ENCODE results near the gene SEMA5A.

The SEMA5A gene

DNA sequence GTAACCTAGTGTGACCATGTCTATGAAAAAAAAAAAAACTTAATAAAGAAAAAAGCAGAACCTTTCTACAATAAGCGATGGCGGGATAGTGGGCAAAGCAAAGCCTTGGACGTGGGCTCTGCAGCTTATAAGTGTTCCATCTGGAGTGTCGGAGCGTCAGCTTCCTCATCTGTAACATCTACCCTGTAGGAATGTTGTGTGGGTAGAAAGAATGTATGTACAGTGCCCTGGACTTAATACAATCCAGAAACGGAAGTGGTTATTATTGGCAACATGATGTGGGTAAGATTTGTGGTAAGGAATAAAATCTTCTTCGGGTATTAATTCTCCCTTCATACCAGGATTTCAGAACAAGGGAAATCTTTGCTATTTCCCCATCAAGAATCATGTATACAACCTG lies 66.5 kb downstream of the SEMA5A start:
- DNase-seq (ENCODE audit: low read depth, low spot score) = no peak

DNA sequence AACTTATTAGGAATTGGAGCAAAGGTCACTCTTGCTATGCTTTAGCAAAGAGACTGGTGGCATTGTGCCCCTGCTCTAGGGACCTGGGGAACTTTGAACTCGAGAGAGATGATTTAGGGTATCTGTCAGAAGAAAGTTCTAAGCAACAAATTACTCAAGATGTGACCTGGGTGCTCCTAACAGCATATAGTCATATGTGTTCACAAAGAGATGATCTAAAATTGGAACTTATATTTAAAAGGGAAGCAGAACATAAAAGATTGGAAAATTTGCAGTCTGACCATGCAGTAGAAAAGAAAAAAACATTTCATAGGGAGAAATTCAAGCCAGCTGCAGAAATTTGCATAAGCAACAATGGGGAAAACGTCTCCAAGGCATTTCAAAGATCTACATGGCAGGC lies 68.3 kb downstream of the SEMA5A start:
- DNase-seq (ENCODE audit: low read depth, low spot score) = no peak

DNA sequence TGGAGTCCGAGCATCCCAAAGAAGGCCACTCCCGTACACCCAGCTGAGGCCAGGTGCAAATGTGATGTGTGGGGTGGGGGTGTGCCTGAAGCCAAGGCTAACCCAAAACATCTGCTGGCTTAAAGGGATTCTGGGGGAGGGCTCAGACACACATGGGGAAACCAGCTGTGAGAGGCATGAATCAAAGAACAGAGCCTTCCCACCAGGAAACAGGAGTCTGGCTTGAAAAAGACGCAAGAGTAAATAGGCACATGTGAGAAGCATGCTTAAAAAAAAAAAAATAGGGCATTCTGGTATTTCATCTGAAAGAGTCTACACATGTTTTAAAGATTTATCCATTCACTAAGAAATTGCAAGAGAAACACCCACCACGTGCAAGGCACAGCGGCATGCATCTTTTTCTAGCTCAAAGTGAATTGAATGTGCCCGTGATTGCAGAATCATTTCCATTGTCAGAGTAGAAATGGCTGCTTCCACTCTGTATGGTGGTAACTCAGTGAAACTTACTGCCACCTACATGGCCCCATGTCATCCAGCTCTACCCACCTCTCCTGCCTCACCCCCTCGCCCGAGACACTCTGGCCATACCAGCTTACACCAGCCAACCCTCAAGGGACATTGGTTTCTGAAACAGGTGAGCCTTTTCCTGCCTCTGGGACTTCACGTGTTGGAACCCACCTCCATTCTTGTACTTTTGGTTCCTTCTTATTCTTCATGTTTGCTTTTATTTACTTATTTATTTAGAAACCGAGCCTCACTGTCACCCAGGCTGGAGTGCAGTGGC lies 71.5 kb downstream of the SEMA5A start:
- DNase-seq (ENCODE audit: low read depth, low spot score) = no peak

- no peak for DNase-seq (ENCODE audit: low read depth, low spot score)
These were observed 72.3 kb downstream of the SEMA5A start for GRCh38 chr5:9473624-9474023.

DNA sequence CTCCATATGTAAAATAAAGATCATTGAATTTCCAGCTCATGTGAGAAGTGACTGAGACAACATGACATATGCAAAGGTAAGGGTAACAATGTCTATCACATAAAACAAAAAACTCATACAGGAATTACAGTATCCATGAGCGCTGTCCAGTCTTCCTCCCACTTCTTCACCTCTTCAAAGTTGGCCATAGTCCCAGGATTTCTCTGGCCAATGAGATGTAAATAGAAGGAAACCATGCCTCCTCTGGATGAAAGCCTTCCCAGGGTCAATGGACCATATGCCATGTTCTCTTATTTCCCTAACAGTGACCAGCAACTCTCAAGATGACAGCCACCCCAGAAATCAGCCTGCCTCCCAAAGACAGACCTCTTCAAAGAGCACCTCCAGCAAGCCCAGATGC lies 75.5 kb downstream of the SEMA5A start:
- DNase-seq (ENCODE audit: low read depth, low spot score) = no peak

DNA sequence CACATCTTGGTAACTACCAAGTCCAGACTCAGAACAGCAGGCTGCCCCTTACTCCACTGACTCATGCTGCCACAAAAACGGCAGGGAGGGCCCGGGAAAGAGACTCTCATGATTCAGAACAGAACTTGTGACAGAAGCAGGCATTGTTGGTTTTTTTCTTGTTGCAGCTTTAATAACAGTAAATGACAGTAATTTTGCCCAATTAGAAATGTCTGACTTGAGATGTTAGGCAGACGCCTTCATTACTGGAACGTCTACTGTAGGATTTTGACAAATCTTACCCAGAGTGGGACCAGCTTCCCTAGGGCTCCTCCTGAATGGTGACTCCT lies 77.9 kb downstream of the SEMA5A start:
- no peak for DNase-seq (ENCODE audit: low read depth, low spot score)

DNA sequence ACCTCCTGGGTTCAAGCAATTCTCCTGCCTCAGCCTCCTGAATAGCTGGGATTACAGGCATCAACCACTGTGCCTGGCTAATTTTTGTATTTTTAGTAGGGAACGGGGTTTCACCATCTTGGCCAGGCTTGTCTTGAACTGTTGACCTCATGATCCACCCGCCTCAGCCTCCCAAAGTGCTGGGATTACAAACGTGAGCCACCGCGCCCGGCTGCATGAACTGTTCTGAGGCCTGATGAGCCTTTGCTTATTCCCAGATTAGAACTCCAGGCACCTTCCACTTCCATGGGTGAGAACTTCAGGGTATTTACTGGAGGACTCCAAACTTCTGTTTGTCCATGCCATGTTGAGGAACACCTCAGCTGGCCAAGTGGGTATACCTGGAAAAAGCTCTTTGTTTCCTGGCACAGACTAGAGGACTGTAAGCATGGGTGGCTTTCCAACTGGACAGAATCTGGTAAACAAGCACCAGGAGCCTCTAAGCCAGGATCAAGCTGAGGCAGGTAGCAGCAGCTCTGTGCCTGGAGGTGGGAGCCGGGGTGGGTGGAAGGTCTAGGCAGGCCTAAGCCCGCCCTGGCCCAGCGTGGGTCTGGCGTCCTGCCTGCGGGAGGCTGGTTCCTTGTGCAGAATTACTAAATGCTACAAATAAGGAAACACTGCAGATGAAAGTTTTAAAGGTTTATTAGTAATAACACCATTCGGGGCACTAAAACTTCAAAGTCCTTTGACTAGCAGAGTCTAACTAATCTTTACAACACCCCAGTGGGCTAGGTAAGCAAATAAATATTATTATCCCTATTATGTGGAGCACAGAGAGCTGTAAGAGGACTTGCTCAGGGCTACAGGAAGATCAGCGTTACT lies 78.4 kb downstream of the SEMA5A start:
- no peak for DNase-seq (ENCODE audit: low read depth, low spot score)

DNA sequence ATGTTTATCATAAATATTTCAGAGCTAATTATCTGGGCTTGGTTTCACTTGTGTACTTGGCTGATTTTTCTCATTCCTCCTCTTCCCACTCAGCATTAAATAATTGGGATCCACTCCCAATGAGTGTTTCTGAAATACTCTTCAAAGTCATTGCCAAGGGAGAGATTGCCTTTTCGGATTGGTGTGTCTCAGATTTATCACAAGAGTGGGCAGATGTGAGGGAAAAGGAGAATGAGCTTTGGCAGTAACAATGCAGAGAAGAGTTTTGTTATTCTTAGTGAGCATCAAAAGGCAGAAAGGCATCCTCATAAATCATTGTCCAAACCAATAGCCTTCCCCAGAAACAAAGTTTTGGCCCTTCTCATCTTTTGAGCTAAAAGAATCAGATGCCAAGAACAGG lies 79.2 kb downstream of the SEMA5A start:
- DNase-seq (ENCODE audit: low read depth, low spot score) = no peak

DNA sequence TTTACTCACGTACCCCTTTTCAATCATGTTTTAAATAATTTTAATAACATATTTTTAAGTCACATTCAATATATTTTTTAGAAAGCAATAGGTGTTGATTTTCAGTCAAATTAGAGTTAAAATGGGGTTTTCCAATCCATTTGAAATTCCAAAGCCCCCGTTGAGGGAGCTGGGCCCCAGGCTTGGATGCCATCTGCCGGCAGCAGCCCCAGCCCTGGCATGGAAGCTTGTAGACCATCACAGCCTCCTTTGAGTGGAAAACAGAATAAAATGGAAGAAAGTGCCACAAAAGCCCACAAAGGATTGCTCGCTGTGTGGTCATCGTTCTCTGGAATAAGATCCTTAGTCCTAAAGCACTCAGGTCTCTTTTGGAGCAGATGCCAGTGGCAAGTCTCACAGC lies 81.4 kb downstream of the SEMA5A start:
- DNase-seq (ENCODE audit: low read depth, low spot score) = no peak

DNA sequence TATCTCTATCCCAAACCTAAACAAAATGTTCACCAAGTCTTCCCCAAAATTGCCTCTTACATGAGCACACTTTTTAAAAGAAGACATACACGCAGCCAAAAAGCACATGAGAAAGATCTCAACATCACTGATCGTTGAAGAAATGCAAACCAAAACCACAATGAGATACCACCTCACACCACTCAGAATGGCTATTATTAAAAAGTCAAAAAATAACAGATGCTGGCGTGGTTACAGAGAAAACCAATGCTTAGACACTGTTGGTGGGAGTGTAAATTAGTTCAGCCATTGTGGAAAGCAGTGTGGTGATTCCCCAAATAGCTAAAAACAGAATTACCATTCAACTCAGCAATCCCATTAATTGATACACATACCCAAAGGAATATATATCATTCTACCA lies 83.8 kb downstream of the SEMA5A start:
- no peak for DNase-seq (ENCODE audit: low read depth, low spot score)

DNA sequence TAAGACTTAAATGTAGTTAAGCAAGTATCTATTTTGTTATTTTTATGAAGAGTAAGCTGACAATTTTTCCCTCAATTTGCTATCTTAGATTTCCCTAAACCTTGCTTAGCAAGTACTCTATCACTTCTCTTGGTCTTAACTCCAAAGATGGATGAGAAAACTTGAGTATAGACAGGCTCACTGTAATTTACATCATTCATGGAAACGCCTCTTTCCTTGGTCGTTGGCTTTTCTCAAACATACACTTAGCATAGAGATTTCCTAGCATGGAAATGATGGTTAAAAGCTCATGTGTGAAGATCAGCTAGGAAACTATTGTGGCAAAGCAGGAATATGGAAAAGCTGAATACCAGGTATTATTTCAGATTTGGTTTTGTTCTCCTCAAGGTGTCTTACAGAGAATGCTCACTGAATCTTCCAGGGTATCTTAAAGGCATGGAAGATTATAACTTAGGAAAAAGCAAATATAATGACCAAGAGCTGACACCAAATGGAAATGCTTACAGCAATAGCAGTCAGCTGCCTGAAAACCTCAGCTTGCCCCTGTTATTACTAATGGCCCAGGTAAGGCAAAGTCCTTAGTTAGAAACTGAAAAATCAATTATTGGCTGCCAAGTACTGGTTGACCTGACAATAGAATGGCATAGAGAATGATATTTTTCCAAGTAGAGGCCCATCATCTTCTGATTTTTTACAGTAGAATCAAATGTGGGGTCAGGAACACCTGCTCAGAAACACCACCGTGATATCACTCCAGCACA lies 84.8 kb downstream of the SEMA5A start:
- DNase-seq (ENCODE audit: low read depth, low spot score) = no peak

DNA sequence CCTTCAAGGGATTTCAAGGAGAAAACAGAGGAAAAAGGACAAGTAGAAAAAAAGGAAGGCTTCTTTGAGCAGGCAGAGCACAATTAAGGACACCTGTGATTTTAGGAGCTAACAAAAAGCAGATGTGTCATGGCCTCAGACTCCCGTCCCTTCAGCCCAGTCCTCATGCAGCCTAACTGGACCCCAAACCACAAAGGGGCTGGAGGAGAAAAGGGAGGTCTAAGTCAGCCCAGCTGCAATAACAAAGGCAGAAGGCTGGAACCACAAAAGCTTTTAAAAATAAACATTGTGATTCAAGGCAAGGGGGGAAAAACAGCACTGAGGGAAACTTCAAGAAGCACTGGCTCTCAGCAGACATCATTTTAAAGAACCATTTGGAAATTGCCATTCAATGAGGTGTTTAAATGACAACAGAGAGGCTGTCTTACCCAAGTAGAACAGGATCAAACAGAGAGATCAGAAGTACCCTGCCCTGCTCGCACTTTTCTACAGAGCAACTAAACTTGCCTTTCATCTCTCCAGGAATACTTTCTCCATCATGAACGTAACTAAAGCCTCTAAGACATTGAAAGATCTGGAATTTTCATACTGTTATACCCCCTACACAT lies 89.3 kb downstream of the SEMA5A start:
- DNase-seq (ENCODE audit: low read depth, low spot score) = no peak

- no peak for DNase-seq (ENCODE audit: low read depth, low spot score)
These were observed 89.9 kb downstream of the SEMA5A start for GRCh38 chr5:9455826-9456434.

DNA sequence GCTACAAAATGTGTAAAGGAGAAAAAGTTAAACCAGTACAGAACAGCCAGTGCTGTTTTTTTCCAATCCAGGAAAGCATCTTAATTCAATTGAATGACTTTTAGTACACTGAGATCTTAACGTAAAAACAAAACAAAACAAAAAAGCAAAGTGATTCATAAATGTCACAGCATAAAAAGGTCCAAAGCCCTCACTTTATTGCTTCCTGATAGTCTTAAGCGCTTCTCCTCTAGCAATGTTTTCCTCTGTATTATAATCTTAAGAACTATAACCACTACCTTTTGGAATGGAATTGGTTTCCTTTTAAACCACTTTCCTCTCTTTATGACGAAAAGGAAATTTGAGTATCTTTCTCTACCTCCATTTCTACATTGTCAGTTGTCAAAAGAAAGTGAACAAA lies 91.4 kb downstream of the SEMA5A start:
- DNase-seq (ENCODE audit: low read depth, low spot score) = no peak

- no peak for DNase-seq (ENCODE audit: low read depth, low spot score)
These were observed 91.8 kb downstream of the SEMA5A start for GRCh38 chr5:9454012-9454481.

DNA sequence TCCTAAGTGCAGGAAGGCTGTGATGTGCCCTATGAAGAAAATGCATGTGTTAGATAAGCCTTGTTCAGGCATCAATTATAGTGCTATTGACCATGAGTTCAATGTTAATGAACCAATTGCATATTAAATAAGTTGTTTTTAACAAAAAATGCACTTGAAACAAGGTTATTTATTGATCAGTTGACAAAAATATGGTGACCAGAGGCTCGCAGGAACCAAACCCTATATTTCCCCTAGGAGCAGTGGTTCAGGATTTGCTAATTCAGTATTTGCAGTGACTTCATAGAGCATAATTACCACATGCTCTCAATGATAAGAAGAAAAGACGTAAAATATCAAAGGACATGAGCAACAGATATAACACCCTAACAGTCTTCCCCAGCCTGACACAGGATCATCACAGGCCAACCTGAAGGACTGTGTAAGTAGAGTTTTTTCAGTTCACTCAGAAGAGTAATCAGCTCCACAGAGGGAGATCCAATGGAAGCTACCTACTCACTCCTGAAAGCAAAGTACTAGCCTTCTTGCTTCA lies 92.3 kb downstream of the SEMA5A start:
- no peak for DNase-seq (ENCODE audit: low read depth, low spot score)

DNA sequence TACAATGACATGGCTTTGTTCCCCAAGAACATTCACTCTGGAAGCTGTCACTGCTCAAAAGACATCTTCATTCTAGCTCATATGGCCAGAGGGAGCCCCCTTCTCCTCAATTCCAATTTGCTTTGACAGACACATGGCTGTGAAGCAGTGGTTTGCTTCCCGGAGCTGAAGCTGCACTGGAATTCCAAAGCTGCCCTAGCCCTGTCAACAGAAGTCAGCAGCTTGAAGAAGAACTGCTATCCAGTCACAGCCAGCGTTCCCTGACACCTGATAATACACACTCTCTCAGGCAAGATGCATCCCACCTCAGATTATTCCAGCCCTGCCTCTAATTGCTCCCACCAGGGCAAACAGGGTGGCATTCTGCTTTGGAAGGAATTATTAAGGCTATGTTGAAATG lies 93.7 kb downstream of the SEMA5A start:
- no peak for DNase-seq (ENCODE audit: low read depth, low spot score)

GRCh38 chr5:9451037-9451436 lies 94.8 kb downstream of the SEMA5A start:
- no peak for DNase-seq (ENCODE audit: low read depth, low spot score)

- no peak for DNase-seq (ENCODE audit: low read depth, low spot score)
These were observed 98.2 kb downstream of the SEMA5A start for GRCh38 chr5:9447691-9448090.

DNA sequence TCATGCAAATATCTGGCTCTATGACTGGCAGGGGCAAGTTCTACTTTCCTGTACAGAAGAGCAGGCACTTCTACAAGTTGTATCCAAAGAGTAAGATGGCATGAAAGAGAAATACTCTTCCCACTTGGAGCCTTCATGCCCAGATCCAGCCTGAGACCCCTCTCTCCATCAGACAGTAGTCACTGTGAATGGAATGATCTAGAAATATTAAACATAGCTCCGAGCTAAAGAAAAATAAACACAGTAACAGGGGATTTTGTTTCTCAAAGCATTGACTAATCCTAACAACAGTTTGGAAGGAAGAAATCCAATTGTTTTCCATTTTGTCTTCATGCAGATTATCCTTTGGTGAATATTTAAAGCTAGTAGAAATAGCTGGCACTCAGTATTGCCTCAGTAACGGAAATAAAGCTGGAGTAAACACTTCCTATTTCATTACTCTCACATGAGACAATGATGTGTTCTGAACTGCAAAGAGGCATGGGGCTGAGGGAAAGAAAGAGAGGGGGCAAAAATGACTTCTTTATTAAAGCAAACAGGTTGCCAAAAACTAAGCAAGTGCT lies 100.0 kb downstream of the SEMA5A start:
- DNase-seq (ENCODE audit: low read depth, low spot score) = no peak

GRCh38 chr5:9444346-9444745 lies 101.5 kb downstream of the SEMA5A start:
- no peak for DNase-seq (ENCODE audit: low read depth, low spot score)
